CD14-positive monocyte (primary cell): ENCODE measurements around the gene MRLN. TPM values are rescaled to one million over a fixed set of nuclear protein-coding genes. Genes with fewer than 3 reads are reported as not detected.
"Not testable (repeated sequence)": the region's sequence is repeated elsewhere in the genome, so short reads cannot be mapped to it uniquely, and the experiment has no call there.

Source experiments
- DNase-seq, 3 donors: peaks; one replicate each; pipeline ENCODE4 v3.0.0-alpha.2; 2011 to 2022
- H2AFZ ChIP-seq: 2 replicates; pipeline ENCODE4 v1.6.0; 2012; ENCODE audit warnings: mild to moderate bottlenecking, low read depth, low read length, inconsistent platforms; ENCODE audit not compliant: insufficient read depth, poor library complexity, severe bottlenecking
- H3K27ac ChIP-seq, 2 donors: 1 replicate in 1 of 2; 2 replicates in 1 of 2; pipeline ENCODE4 v1.5.1; 2012 to 2013; ENCODE audit warnings: low read length in 2 of 2, control low read depth in 1 of 2, inconsistent platforms in 1 of 2, low read depth in 1 of 2, mild to moderate bottlenecking in 1 of 2
- H3K27me3 ChIP-seq, 2 donors: one replicate each; pipeline versions ENCODE4 v1.6.0 to v1.6.1; 2011 to 2013; ENCODE audit warnings: low read length in 2 of 2; ENCODE audit not compliant: control insufficient read depth in 2 of 2, insufficient read depth in 2 of 2
- H3K36me3 ChIP-seq, 2 donors: replicated peaks in 1 of 2; 1 replicate in 1 of 2; 2 replicates in 1 of 2; pipeline versions ENCODE4 v1.5.1 to v1.6.1; 2012 to 2013; ENCODE audit warnings: low read length in 2 of 2, control low read depth in 1 of 2, inconsistent platforms in 1 of 2, mild to moderate bottlenecking in 1 of 2; ENCODE audit not compliant: insufficient read depth in 2 of 2, control insufficient read depth in 1 of 2
- H3K4me1 ChIP-seq, 2 donors: 1 replicate in 1 of 2; 2 replicates in 1 of 2; pipeline versions ENCODE4 v1.5.1 to v1.6.1; 2012 to 2013; ENCODE audit warnings: low read length in 2 of 2, control low read depth in 1 of 2, inconsistent platforms in 1 of 2, mild to moderate bottlenecking in 1 of 2, moderate library complexity in 1 of 2; ENCODE audit not compliant: insufficient read depth in 2 of 2, control insufficient read depth in 1 of 2
- H3K4me2 ChIP-seq: replicated peaks from 2 replicates; pipeline ENCODE3; 2012; ENCODE audit warnings: low read length, moderate library complexity, mild to moderate bottlenecking; ENCODE audit not compliant: poor library complexity, severe bottlenecking; ENCODE audit errors: extremely low read depth
- H3K4me3 ChIP-seq, 3 experiments: fragments of 200-600 bp in 1 of 3; sonication (generic) in 1 of 3; replicated peaks in 1 of 3; 1 replicate in 2 of 3; 2 replicates in 1 of 3; pipeline ENCODE4 v1.5.1; 2011 to 2013; ENCODE audit warnings: low read length in 3 of 3, mild to moderate bottlenecking in 3 of 3, control low read depth in 2 of 3, low read depth in 2 of 3, inconsistent platforms in 1 of 3, moderate library complexity in 1 of 3
- H3K79me2 ChIP-seq: 2 replicates; pipeline ENCODE4 v1.6.0; 2012; ENCODE audit warnings: mild to moderate bottlenecking, control low read depth, inconsistent platforms, low read length, moderate library complexity; ENCODE audit not compliant: insufficient read depth
- H3K9ac ChIP-seq: 2 replicates; pipeline ENCODE4 v1.6.0; 2017; ENCODE audit warnings: low read length, mild to moderate bottlenecking; ENCODE audit not compliant: insufficient read depth, poor library complexity, severe bottlenecking
- H3K9me3 ChIP-seq, 2 donors: replicated peaks in 1 of 2; 1 replicate in 1 of 2; 2 replicates in 1 of 2; pipeline versions ENCODE4 v1.5.1 to v1.6.1; 2012 to 2013; ENCODE audit warnings: low read length in 2 of 2, control low read depth in 1 of 2; ENCODE audit not compliant: control insufficient read depth in 1 of 2, insufficient read depth in 1 of 2
- H4K20me1 ChIP-seq: 2 replicates; pipeline ENCODE4 v1.6.0; 2012; ENCODE audit warnings: mild to moderate bottlenecking, low read length, control low read depth, moderate library complexity; ENCODE audit not compliant: insufficient read depth
- H3K27ac Mint-ChIP-seq, 7 donors: one replicate each; pipeline ENCODE4 v1.8.0; 2020; ENCODE audit warnings: mild to moderate bottlenecking in 7 of 7, mixed read lengths in 7 of 7, moderate library complexity in 6 of 7, inconsistent platforms in 2 of 7
- H3K27me3 Mint-ChIP-seq, 3 donors: one replicate each; pipeline ENCODE4 v1.8.0; 2021 to 2022; ENCODE audit warnings: low read depth in 3 of 3, mild to moderate bottlenecking in 3 of 3, mixed read lengths in 3 of 3, moderate library complexity in 3 of 3, inconsistent platforms in 1 of 3
- H3K36me3 Mint-ChIP-seq, 2 donors: one replicate each; pipeline ENCODE4 v1.8.0; 2020; ENCODE audit warnings: mixed read lengths in 2 of 2, inconsistent platforms in 1 of 2, mild to moderate bottlenecking in 1 of 2
- H3K4me1 Mint-ChIP-seq: one replicate; pipeline ENCODE4 v1.8.0; 2020; ENCODE audit warnings: mild to moderate bottlenecking, mixed read lengths
- H3K4me3 Mint-ChIP-seq, 2 donors: one replicate each; pipeline ENCODE4 v1.8.0; 2020; ENCODE audit warnings: mild to moderate bottlenecking in 2 of 2, mixed read lengths in 2 of 2, moderate library complexity in 1 of 2
- H3K9me3 Mint-ChIP-seq, 7 donors: one replicate each; pipeline ENCODE4 v1.8.0; 2020 to 2022; ENCODE audit warnings: mixed read lengths in 7 of 7, mild to moderate bottlenecking in 6 of 7, moderate library complexity in 6 of 7, inconsistent platforms in 2 of 7
- CTCF ChIP-seq: fragments of 200-600 bp; IDR thresholded peaks from one replicate; pipeline ENCODE4 v1.8.0; 2022; ENCODE audit warnings: antibody characterized with exemption, mild to moderate bottlenecking
- WGBS: methylation state at CpG from one replicate; pipeline ENCODE4 v1.1.5; 2013; ENCODE audit warnings: missing lambda C conversion rate; ENCODE audit not compliant: insufficient coverage; 5-methylcytosine and 5-hydroxymethylcytosine counted together
- intact Hi-C, 2 donors: fragments of 100-400 bp; cut with micrococcal nuclease; formaldehyde crosslinking; loops; one replicate each; pipeline versions ENCODE4 v1.15.0 to v1.15.1; 2023
- polyA plus RNA-seq, 3 donors: library from polyadenylated mRNA; depleted of rRNA in 1 of 3; unstranded in 2 of 3; stranded (reverse) in 1 of 3; fragments of 300-500 nt in 2 of 3; fragments of >200 nt in 1 of 3; fragmentation: Illumina TruSeq in 2 of 3; gene quantifications; 1 replicate in 2 of 3; 2 replicates in 1 of 3; pipeline ENCODE4 v1.2.3, GENCODE V29; 2012 to 2021

MRLN gene
- polyA plus RNA-seq, 3 donors = not detected

- no peaks in the 10 kb centered on the region for H3K4me1 ChIP-seq
- Mint-ChIP-seq H3K27ac (no peak overlapping the region), H3K36me3 (no peaks in the 10 kb centered on the region), H3K9me3 (peaks cover 0 to 5% (median 3%) of the 10 kb centered on the region in 7 donors), H3K4me3 (no peak overlapping the region), H3K4me1 (peaks cover 3% of the 10 kb centered on the region), H3K27me3 (peaks cover 0 to 3% (median 1%) of the 10 kb centered on the region in 3 donors)
- intact Hi-C loops = no loop called here
- 89% methylated on average over 1 of the region's 3 CpGs for WGBS
- H2AFZ ChIP-seq = no peak overlapping the region
- H3K36me3 ChIP-seq = no peaks in the 10 kb centered on the region
- H3K27ac ChIP-seq = no peak overlapping the region
- no peaks in the 10 kb centered on the region for H3K9me3 ChIP-seq
- no peak overlapping the region for H3K4me2 ChIP-seq
- TF ChIP-seq CTCF = no peak
- no peaks in the 10 kb centered on the region for H3K79me2 ChIP-seq
- H3K4me3 ChIP-seq = no peak overlapping the region
- no peaks in the 10 kb centered on the region for H4K20me1 ChIP-seq
- no peak overlapping the region for H3K9ac ChIP-seq
- no peak for DNase-seq
- H3K27me3 ChIP-seq = no peaks in the 10 kb centered on the region
Measured at GRCh38 chr10:59734014-59734462, 19.2 kb downstream of the MRLN start.

- H3K36me3 ChIP-seq, intact Hi-C loops, H3K27me3 ChIP-seq, H3K27ac Mint-ChIP-seq, H3K79me2 ChIP-seq, H3K9me3 ChIP-seq, H3K27ac ChIP-seq, H3K4me1 ChIP-seq, H3K9ac ChIP-seq, DNase-seq, H3K4me3 ChIP-seq, H3K27me3 Mint-ChIP-seq, H4K20me1 ChIP-seq, H3K4me1 Mint-ChIP-seq, H3K9me3 Mint-ChIP-seq, H2AFZ ChIP-seq, H3K36me3 Mint-ChIP-seq, H3K4me3 Mint-ChIP-seq, H3K4me2 ChIP-seq: not testable (repeated sequence)
- 96% methylated on average over 8 of the region's 16 CpGs for whole genome bisulfite sequencing
Measured at GRCh38 chr10:59733321-59734013, 19.8 kb downstream of the MRLN start.

- H4K20me1 ChIP-seq, H3K79me2 ChIP-seq, H3K27me3 ChIP-seq, DNase-seq, intact Hi-C loops, H3K36me3 ChIP-seq, H3K4me1 Mint-ChIP-seq, H3K27ac ChIP-seq, H3K9ac ChIP-seq, H3K4me3 Mint-ChIP-seq, H3K27me3 Mint-ChIP-seq, H3K9me3 Mint-ChIP-seq, H3K4me2 ChIP-seq, H3K36me3 Mint-ChIP-seq, H3K4me1 ChIP-seq, H3K9me3 ChIP-seq, H3K4me3 ChIP-seq, H2AFZ ChIP-seq: not testable (repeated sequence)
- 100% methylated on average over 3 of the region's 4 CpGs for WGBS
- H3K27ac Mint-ChIP-seq = peak overlapping the region in 1 of 7 donors; percentile 63
Measured at GRCh38 chr10:59732849-59733248, 20.4 kb downstream of the MRLN start.

- H3K27ac ChIP-seq, H3K9ac ChIP-seq, H3K36me3 Mint-ChIP-seq, H3K4me1 Mint-ChIP-seq, H3K79me2 ChIP-seq, H3K9me3 Mint-ChIP-seq, intact Hi-C loops, H3K27ac Mint-ChIP-seq, H3K27me3 Mint-ChIP-seq, H3K4me3 Mint-ChIP-seq, H3K9me3 ChIP-seq, H3K4me2 ChIP-seq, H3K4me1 ChIP-seq, H4K20me1 ChIP-seq, H3K36me3 ChIP-seq, H3K4me3 ChIP-seq, H3K27me3 ChIP-seq, DNase-seq, H2AFZ ChIP-seq: not testable (repeated sequence)
- 100% methylated on average over 1 of the region's 4 CpGs for WGBS
Measured at GRCh38 chr10:59729167-59729566, 24.1 kb downstream of the MRLN start.
